H1 (cell line): ENCODE measurements around the gene MR1. TPM values are rescaled to one million over a fixed set of nuclear protein-coding genes. Genes with fewer than 3 reads are reported as not detected.

Source experiments
- ATF3 ChIP-seq: IDR thresholded peaks from 2 replicates; pipeline ENCODE4 v1.6.1; 2011; ENCODE audit warnings: low read depth, mild to moderate bottlenecking, low read length; ENCODE audit not compliant: insufficient read depth
- BRCA1 ChIP-seq: IDR thresholded peaks from 2 replicates; pipeline ENCODE4 v1.6.1; 2012; ENCODE audit warnings: low read depth, low read length, improper control_type of control experiment
- CHD1 ChIP-seq: IDR thresholded peaks from 2 replicates; pipeline ENCODE4 v1.6.1; 2012; ENCODE audit warnings: low read depth, low read length, improper control_type of control experiment
- EGR1 ChIP-seq: IDR thresholded peaks from 2 replicates; pipeline ENCODE4 v1.6.1; 2011; ENCODE audit warnings: low read depth, low read length, borderline replicate concordance
- NANOG ChIP-seq: IDR thresholded peaks from 2 replicates; pipeline ENCODE4 v1.6.1; 2011; ENCODE audit warnings: low read length, low read depth, mild to moderate bottlenecking, inconsistent platforms; ENCODE audit not compliant: insufficient read depth, poor library complexity, severe bottlenecking
- USF2 ChIP-seq: IDR thresholded peaks from 2 replicates; pipeline ENCODE4 v1.6.1; 2011; ENCODE audit warnings: low read length, improper control_type of control experiment
- polyA plus RNA-seq, 7 experiments: library from polyadenylated mRNA; depleted of rRNA in 3 of 7; stranded (reverse) in 5 of 7; unstranded in 2 of 7; fragments of >200 nt in 5 of 7; fragments of 200-250 nt in 2 of 7; gene quantifications; 1 replicate in 5 of 7; 2 replicates in 1 of 7; 4 replicates in 1 of 7; pipeline versions ENCODE4 v1.2.1 to v1.2.3, GENCODE V29; 2011 to 2013; ENCODE audit warnings: missing spikeins in 2 of 7, mixed read lengths in 2 of 7
- total RNA-seq: library from RNA; stranded (reverse); fragmentation: NEBNext Ultra II Directional; extraction: Animal tissue kit (Norgen Biotek cat#: 25700); gene quantifications from 2 replicates; pipeline ENCODE4 v1.2.1, GENCODE V29; 2021

MR1 gene
- total and polyA plus RNA-seq, 2 of the 8 experiments (the other 6 are each of a cell fraction or from before 2014, with no cell fraction given), result 0.09 TPM; not detected in 1

- TF ChIP-seq BRCA1 (no peak), CHD1 (no peak), EGR1 (no peak), ATF3 (no peak), NANOG (no peak), USF2 (no peak)
- TF ChIP-seq, all 59 proteins: peak for 0
These were observed 53.1 kb downstream of the MR1 start (continued) for GRCh38 chr1:181086926-181087325.
